Common myeloid progenitor, CD34-positive (primary cell): ENCODE measurements around the gene FAM13A.
A peak's percentile ranks its signal among the peaks of the same experiment; 100 is the strongest.

ENCODE experiments used
- CTCF ChIA-PET: fragments of 350-600 bp; sonication (Branson Sonifier 250); formaldehyde crosslinking; loops from one replicate; lab custom pipeline; 2021; ENCODE audit warnings: antibody characterized with exemption; lab: Charles Lee
- POLR2A ChIA-PET: fragments of 350-600 bp; sonication (Branson Sonifier 250); formaldehyde crosslinking; loops from one replicate; lab custom pipeline; 2021; ENCODE audit warnings: antibody characterized with exemption; lab: Charles Lee
- DNase-seq, 3 donors: peaks; one replicate each; pipeline versions ENCODE4 v3.0.0 to v3.0.0-alpha.2; 2013
- H3K27ac ChIP-seq, 2 experiments: 1 replicate in 1 of 2; 2 replicates in 1 of 2; pipeline ENCODE4 v1.7.0; 2013; ENCODE audit warnings: inconsistent platforms in 2 of 2, low read length in 2 of 2, mild to moderate bottlenecking in 2 of 2, low read depth in 1 of 2, moderate library complexity in 1 of 2; ENCODE audit not compliant: severe bottlenecking in 2 of 2, insufficient read depth in 1 of 2, poor library complexity in 1 of 2
- H3K27me3 ChIP-seq, 5 experiments: replicated peaks in 2 of 5; 1 replicate in 3 of 5; 2 replicates in 2 of 5; pipeline versions ENCODE4 v1.6.1 to v1.7.0; 2013; ENCODE audit warnings: low read length in 4 of 5, mild to moderate bottlenecking in 2 of 5, moderate library complexity in 2 of 5, inconsistent platforms in 1 of 5; ENCODE audit not compliant: insufficient read depth in 5 of 5, control insufficient read depth in 4 of 5
- H3K36me3 ChIP-seq, 4 experiments: 1 replicate in 2 of 4; 2 replicates in 2 of 4; pipeline versions ENCODE4 v1.6.1 to v1.7.0; 2013; ENCODE audit warnings: low read length in 3 of 4, control low read depth in 1 of 4, mild to moderate bottlenecking in 1 of 4; ENCODE audit not compliant: control insufficient read depth in 4 of 4, insufficient read depth in 4 of 4
- H3K4me1 ChIP-seq, 4 experiments: 1 replicate in 3 of 4; 2 replicates in 1 of 4; pipeline versions ENCODE4 v1.6.1 to v1.7.1; 2013; ENCODE audit warnings: low read length in 3 of 4, mild to moderate bottlenecking in 3 of 4, control low read depth in 1 of 4, inconsistent platforms in 1 of 4, moderate library complexity in 1 of 4; ENCODE audit not compliant: control insufficient read depth in 4 of 4, insufficient read depth in 4 of 4; ENCODE audit errors: control extremely low read depth in 1 of 4
- H3K4me3 ChIP-seq, 7 experiments: 1 replicate in 4 of 7; 2 replicates in 3 of 7; pipeline versions ENCODE4 v1.5.1 to v1.7.0; 2013; ENCODE audit warnings: mild to moderate bottlenecking in 7 of 7, low read length in 6 of 7, moderate library complexity in 6 of 7, inconsistent platforms in 2 of 7, low read depth in 2 of 7, control low read depth in 1 of 7; ENCODE audit not compliant: insufficient read depth in 4 of 7, control insufficient read depth in 1 of 7; ENCODE audit errors: extremely low read depth in 1 of 7
- H3K9me3 ChIP-seq, 5 experiments: 1 replicate in 4 of 5; 2 replicates in 1 of 5; pipeline versions ENCODE4 v1.6.1 to v1.7.1; 2013; ENCODE audit warnings: low read length in 4 of 5, mild to moderate bottlenecking in 2 of 5, inconsistent platforms in 1 of 5, low read depth in 1 of 5, moderate library complexity in 1 of 5; ENCODE audit not compliant: control insufficient read depth in 4 of 5, insufficient read depth in 2 of 5; ENCODE audit errors: control extremely low read depth in 1 of 5
- WGBS: methylation state at CpG from one replicate; pipeline ENCODE4 v1.1.5; 2013; ENCODE audit not compliant: insufficient coverage; 5-methylcytosine and 5-hydroxymethylcytosine counted together

FAM13A gene

DNA sequence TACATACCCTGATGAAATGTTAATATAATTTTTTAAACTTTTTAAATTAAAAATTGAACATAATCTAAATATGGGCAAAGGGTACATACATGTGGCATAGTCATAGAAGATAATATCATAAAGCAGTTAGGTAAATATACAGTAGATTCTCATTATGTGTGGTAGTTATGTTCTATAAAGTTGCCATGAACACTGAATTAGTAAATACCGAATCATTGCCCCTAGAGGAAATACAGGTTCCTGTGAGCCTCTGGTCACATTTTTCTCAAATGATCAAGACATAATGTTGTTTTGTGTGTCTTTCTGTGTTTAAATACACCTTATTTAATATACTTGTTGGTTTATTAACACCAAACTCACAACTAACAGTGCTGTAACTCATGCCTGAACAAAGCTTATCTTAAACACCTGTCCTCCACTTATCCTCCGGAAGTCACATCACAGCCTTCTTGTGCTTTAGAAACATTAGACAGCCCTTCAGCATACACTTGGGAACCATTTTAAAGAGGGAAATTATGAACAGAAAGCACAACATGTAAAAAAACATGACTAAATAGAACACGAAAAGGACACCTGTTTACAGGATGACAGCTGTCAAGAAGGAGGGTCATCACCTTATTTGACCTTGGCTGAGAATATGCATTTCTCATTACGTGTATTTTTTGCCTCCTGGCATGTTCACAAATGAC lies 190.0 kb downstream of the FAM13A start:
- no peaks in the 10 kb centered on the region for H3K27me3 ChIP-seq
- DNase-seq: peak in 2 of 3 donors; percentile 14 to 35
- H3K9me3 ChIP-seq: peaks cover 0 to under 1% (median 0%) of the 10 kb centered on the region in 5 experiments
- H3K4me1 ChIP-seq: no peaks in the 10 kb centered on the region
- WGBS: 100% methylated on average over 3 of the region's 4 CpGs
- H3K4me3 ChIP-seq: no peak overlapping the region
- no peaks in the 10 kb centered on the region for H3K36me3 ChIP-seq
- ChIA-PET POLR2A (no interaction called here), CTCF (no interaction called here)
- H3K27ac ChIP-seq: no peak overlapping the region

- CTCF ChIA-PET: no interaction called here
- H3K36me3 ChIP-seq: no peaks in the 10 kb centered on the region
- H3K27ac ChIP-seq: no peak overlapping the region
These were observed 191.5 kb downstream of the FAM13A start for GRCh38 chr4:88865466-88865865.

DNA sequence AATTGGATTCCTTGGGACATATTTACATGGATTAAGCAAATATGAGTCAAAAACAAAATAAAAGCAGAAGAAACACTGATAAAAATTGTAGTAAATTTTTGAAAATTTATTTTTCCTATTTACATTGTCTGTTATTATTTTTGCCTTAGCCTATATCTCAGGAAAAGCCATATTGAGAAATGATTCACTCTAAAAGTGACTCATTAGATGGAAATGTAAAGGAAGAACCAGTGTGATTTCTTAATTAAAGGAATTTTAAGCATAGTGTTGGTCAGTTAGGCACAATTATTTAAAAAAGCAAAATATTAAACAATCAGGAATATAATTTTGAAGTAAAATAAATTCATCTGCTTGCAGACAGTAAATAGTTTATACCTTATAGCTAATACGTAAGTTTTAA lies 191.9 kb downstream of the FAM13A start:
- ChIA-PET POLR2A (no interaction called here), CTCF (no interaction called here)
- no peaks in the 10 kb centered on the region for H3K36me3 ChIP-seq
- no peaks in the 10 kb centered on the region for H3K4me1 ChIP-seq
- H3K27ac ChIP-seq: no peak overlapping the region
- no peaks in the 10 kb centered on the region for H3K9me3 ChIP-seq
- no peak for DNase-seq
- H3K27me3 ChIP-seq: no peaks in the 10 kb centered on the region
- WGBS: no CpG with 5 or more reads among the region's 1 CpG
- no peak overlapping the region for H3K4me3 ChIP-seq

More at GRCh38 chr4:88865466-88865865, 191.5 kb downstream of the FAM13A start:
- no peaks in the 10 kb centered on the region for H3K4me1 ChIP-seq
- H3K27me3 ChIP-seq: no peaks in the 10 kb centered on the region
- POLR2A ChIA-PET: no interaction called here
- no peak overlapping the region for H3K4me3 ChIP-seq
- 88% methylated on average over 1 of the region's 6 CpGs for WGBS
- H3K9me3 ChIP-seq: no peaks in the 10 kb centered on the region
- no peak for DNase-seq

- Histone ChIP-seq H3K27ac (no peak overlapping the region), H3K4me1 (peaks cover 7 to 22% (median 12%) of the 10 kb centered on the region in 4 experiments), H3K9me3 (no peaks in the 10 kb centered on the region), H3K27me3 (no peaks in the 10 kb centered on the region), H3K36me3 (no peaks in the 10 kb centered on the region), H3K4me3 (no peak overlapping the region)
- DNase-seq: no peak
- no CpG with 5 or more reads among the region's 1 CpG for WGBS
- POLR2A ChIA-PET: no interaction called here
- CTCF ChIA-PET: no interaction called here
These were observed 196.4 kb downstream of the FAM13A start for GRCh38 chr4:88860586-88860985.

DNA sequence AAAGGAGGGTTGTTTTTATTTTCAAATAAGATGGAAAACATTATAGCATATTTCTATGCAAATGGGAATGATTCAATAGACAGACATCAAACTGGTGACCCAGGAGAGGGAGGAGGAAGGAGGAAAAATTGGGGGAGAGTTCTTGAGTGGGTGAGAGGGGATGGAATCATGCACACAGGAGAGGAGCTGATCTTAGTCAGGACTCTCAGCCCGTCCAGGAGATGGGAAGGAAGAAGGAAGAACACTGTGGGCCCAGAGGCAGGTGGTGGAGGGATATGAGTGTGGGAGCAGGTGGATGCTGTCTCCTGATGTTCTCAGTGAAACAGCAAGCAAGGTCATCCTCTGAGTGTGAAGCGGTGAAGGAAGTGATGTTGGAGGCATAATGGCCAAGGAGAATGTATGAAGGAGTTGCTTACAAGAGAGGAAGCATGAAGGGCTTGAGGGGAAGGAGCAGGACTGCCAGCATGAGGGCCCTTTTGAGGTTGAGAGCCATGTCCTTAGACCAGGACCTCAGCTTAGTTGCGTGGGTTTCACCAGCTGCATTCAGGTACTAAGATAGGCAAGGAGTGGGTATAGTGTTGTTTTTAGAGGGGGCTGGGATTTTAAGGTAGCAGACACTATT lies 197.7 kb downstream of the FAM13A start:
- 65% methylated on average over 2 of the region's 3 CpGs for WGBS
- ChIA-PET CTCF (interaction anchor here (0.8 to 1.7 kb wide), 3 partner anchors 12 to 40 kb away, joined by 3 to 4 read pairs (median 3); no protein-coding TSS in a partner anchor), POLR2A (interaction anchor here (0.6 kb wide), 1 partner anchor 163 kb away, joined by 4 read pairs; no protein-coding TSS in a partner anchor)
- Histone ChIP-seq H3K36me3 (no peaks in the 10 kb centered on the region), H3K4me1 (peaks cover 7 to 22% (median 12%) of the 10 kb centered on the region in 4 experiments), H3K27ac (no peak overlapping the region), H3K27me3 (no peaks in the 10 kb centered on the region), H3K9me3 (no peaks in the 10 kb centered on the region), H3K4me3 (peak overlapping the region in 1 of 7 experiments; percentile 1)
- peak in 2 of 3 donors; percentile 10 to 18 for DNase-seq

GRCh38 chr4:88858752-88859151 lies 198.2 kb downstream of the FAM13A start:
- no peaks in the 10 kb centered on the region for H3K27me3 ChIP-seq
- no peaks in the 10 kb centered on the region for H3K9me3 ChIP-seq
- CTCF ChIA-PET: interaction anchor here (0.8 to 1.7 kb wide), 3 partner anchors 11 to 40 kb away, joined by 3 to 4 read pairs (median 3); no protein-coding TSS in a partner anchor
- POLR2A ChIA-PET: interaction anchor here (0.6 kb wide), 1 partner anchor 162 kb away, joined by 4 read pairs; no protein-coding TSS in a partner anchor
- 0% methylated on average over 1 of the region's 2 CpGs for WGBS
- no peaks in the 10 kb centered on the region for H3K36me3 ChIP-seq
- DNase-seq: peak; percentile 60 to 88 (median 87)
- no peak overlapping the region for H3K27ac ChIP-seq
- peaks cover 7 to 22% (median 12%) of the 10 kb centered on the region in 4 experiments for H3K4me1 ChIP-seq
- H3K4me3 ChIP-seq: peak overlapping the region in 3 of 7 experiments; percentile 1 to 28 (median 14)

DNA sequence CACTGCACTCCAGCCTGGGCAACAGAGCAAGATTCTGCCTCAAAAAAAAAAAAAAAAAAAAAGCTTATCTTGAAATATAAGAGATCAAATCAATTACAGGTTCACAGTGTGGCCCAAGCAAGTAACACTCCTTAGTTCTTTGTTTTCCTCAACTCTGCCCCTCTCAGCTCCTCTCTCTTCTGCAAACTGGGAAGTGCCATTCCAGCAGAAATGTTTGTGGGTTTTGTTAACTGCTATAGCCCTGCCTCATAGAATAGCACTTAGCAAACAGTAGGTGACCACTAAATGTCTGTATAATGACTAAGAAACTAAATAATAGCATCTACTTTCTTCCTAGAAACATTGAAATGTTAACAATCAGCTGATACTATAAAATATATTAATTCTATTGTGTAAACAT lies 199.4 kb downstream of the FAM13A start:
- no peak for DNase-seq
- Histone ChIP-seq H3K4me1 (peaks cover 7 to 22% (median 12%) of the 10 kb centered on the region in 4 experiments), H3K27me3 (no peaks in the 10 kb centered on the region), H3K27ac (no peak overlapping the region), H3K36me3 (no peaks in the 10 kb centered on the region), H3K9me3 (no peaks in the 10 kb centered on the region), H3K4me3 (no peak overlapping the region)
- ChIA-PET POLR2A (no interaction called here), CTCF (interaction anchor here (1.2 to 1.7 kb wide), 3 partner anchors 21 to 167 kb away, joined by 3 to 4 read pairs (median 3); no protein-coding TSS in a partner anchor)
